ENCODE data around the gene SELENOM.
"Not testable (repeated sequence)": the region's sequence is repeated elsewhere in the genome, so short reads cannot be mapped to it uniquely, and the experiment has no call there.

Gene SELENOM

GRCh38 chr22:31089160-31090100 is 17.9 kb downstream of the SELENOM start:
- DNase-seq, result no peak

GRCh38 chr22:31088233-31088986 is 19.0 kb downstream of the SELENOM start:
- no peak for DNase-seq

GRCh38 chr22:31087744-31088215 is 19.6 kb downstream of the SELENOM start:
- no peak for DNase-seq

GRCh38 chr22:31086703-31087330 is 20.6 kb downstream of the SELENOM start:
- peak; percentile 30 for DNase-seq

GRCh38 chr22:31085928-31086327 is 21.4 kb downstream of the SELENOM start:
- DNase-seq, result no peak

GRCh38 chr22:31085493-31085824 is 21.9 kb downstream of the SELENOM start:
- DNase-seq, result no peak

GRCh38 chr22:31084811-31085492 is 22.4 kb downstream of the SELENOM start:
- DNase-seq, result peak; percentile 63

GRCh38 chr22:31083923-31084810 is 23.2 kb downstream of the SELENOM start:
- DNase-seq, result no peak

- DNase-seq, result no peak
Measured at GRCh38 chr22:31083377-31083768, 24.0 kb downstream of the SELENOM start.

- DNase-seq, result no peak
Measured at GRCh38 chr22:31082606-31083376, 24.6 kb downstream of the SELENOM start.

- no peak for DNase-seq
Measured at GRCh38 chr22:31081963-31082605, 25.3 kb downstream of the SELENOM start.

- peak; percentile 54 for DNase-seq
Measured at GRCh38 chr22:31080848-31081649, 26.3 kb downstream of the SELENOM start, which contains the start of gene SMTN. Gene SMTN (plus strand): TSS chr22:31081318. CDS start chr22:31083259, 1,941 bp downstream.

GRCh38 chr22:31080164-31080847 is 27.1 kb downstream of the SELENOM start:
- no peak for DNase-seq

GRCh38 chr22:31079095-31079642 is 28.2 kb downstream of the SELENOM start:
- DNase-seq, result no peak

- not testable (repeated sequence) for DNase-seq
Measured at GRCh38 chr22:31078389-31078788, 29.0 kb downstream of the SELENOM start.

GRCh38 chr22:31077681-31078080 is 29.7 kb downstream of the SELENOM start:
- no peak for DNase-seq

- DNase-seq, result no peak
Measured at GRCh38 chr22:31075961-31076360, 31.4 kb downstream of the SELENOM start.

- DNase-seq, result not testable (repeated sequence)
Measured at GRCh38 chr22:31073545-31074145, 33.7 kb downstream of the SELENOM start.

Data from NCI-H226 (cell line).